Measurements from ENCODE around the gene LCP1. TPM values are rescaled to one million over a fixed set of nuclear protein-coding genes. Genes with fewer than 3 reads are reported as not detected.

Gene LCP1
- total and polyA plus RNA-seq, 2 donors from 2014 or later = 5.6 to 73.5 TPM

DNA sequence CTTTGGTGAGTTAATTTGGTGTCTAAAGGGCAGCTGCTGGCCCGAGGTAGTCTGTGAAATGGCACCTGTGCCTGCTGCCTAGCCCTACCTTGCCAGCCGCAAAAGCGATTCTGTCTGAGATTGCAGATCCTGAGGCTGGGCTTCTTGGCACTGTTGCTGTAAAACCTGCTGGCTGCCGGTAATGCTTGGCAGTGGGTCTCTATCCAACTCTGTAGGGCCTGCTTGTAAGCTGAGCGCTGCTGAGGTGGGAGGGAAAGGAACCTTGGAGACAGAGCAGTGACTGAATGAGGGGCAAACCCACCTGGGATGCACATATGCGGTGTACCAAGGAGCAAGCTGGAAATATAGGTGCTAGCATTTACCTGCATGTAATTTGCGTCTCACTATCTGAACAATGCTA is 11.7 kb downstream of the LCP1 start:
- Histone ChIP-seq H3K9ac (ENCODE audit: low read length in 3 of 3) (no peak overlapping the region), H3K36me3 (ENCODE audit: control insufficient read depth in 2 of 3, insufficient read depth in 3 of 3, low read length in 3 of 3) (no peaks in the 10 kb centered on the region), H3K4me3 (ENCODE audit: low read length in 3 of 3) (no peak overlapping the region), H3K27ac (ENCODE audit: low read depth in 2 of 2, low read length in 2 of 2) (no peak overlapping the region), H3K4me1 (ENCODE audit: control insufficient read depth in 2 of 3, insufficient read depth in 2 of 3, low read depth in 1 of 3, low read length in 3 of 3) (peaks cover 0 to 2% (median 0%) of the 10 kb centered on the region in 3 donors), H3K27me3 (ENCODE audit: control insufficient read depth, insufficient read depth, low read length) (no peaks in the 10 kb centered on the region), H3K9me3 (ENCODE audit: control insufficient read depth in 2 of 3, insufficient read depth in 1 of 3, low read length in 3 of 3) (no peaks in the 10 kb centered on the region)
- intact Hi-C loops (cut with DNase I) = no loop called here
- TF ChIP-seq, protein P1, sequence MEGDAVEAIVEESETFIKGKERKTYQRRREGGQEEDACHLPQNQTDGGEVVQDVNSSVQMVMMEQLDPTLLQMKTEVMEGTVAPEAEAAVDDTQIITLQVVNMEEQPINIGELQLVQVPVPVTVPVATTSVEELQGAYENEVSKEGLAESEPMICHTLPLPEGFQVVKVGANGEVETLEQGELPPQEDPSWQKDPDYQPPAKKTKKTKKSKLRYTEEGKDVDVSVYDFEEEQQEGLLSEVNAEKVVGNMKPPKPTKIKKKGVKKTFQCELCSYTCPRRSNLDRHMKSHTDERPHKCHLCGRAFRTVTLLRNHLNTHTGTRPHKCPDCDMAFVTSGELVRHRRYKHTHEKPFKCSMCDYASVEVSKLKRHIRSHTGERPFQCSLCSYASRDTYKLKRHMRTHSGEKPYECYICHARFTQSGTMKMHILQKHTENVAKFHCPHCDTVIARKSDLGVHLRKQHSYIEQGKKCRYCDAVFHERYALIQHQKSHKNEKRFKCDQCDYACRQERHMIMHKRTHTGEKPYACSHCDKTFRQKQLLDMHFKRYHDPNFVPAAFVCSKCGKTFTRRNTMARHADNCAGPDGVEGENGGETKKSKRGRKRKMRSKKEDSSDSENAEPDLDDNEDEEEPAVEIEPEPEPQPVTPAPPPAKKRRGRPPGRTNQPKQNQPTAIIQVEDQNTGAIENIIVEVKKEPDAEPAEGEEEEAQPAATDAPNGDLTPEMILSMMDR (IDR thresholded peaks at IDR 0.05; ENCODE audit: borderline replicate concordance, extremely low read depth, insufficient read depth) = no peak
- FAIRE-seq (no peak), DNase-seq (no peak)

DNA sequence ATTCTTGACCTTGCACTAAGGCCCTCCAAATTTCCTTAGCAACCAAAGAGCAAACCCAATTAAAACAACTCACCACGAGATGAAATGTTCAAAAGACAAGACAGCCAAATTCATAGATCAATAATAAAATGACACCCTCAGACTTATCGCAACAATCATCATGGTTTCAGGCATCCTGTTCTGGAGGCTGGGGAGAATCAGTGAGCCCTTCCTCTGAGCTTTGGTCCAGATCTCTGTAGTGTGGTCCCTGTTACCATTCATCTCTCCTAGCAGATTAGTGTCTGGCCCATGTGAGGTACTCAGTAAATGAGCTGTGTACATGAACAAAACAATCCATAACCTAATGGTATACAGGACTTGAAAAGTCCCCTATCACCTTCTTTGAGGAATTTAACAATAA is 12.2 kb downstream of the LCP1 start:
- H3K4me3 ChIP-seq (ENCODE audit: low read length in 3 of 3) = no peak overlapping the region
- no peaks in the 10 kb centered on the region for H3K9me3 ChIP-seq (ENCODE audit: control insufficient read depth in 2 of 3, insufficient read depth in 1 of 3, low read length in 3 of 3)
- FAIRE-seq (no peak), DNase-seq (no peak)
- no peak overlapping the region for H3K9ac ChIP-seq (ENCODE audit: low read length in 3 of 3)
- H3K4me1 ChIP-seq (ENCODE audit: control insufficient read depth in 2 of 3, insufficient read depth in 2 of 3, low read depth in 1 of 3, low read length in 3 of 3) = peaks cover 0 to 2% (median 0%) of the 10 kb centered on the region in 3 donors
- intact Hi-C loops (cut with DNase I) = no loop called here
- no peaks in the 10 kb centered on the region for H3K36me3 ChIP-seq (ENCODE audit: control insufficient read depth in 2 of 3, insufficient read depth in 3 of 3, low read length in 3 of 3)
- no peaks in the 10 kb centered on the region for H3K27me3 ChIP-seq (ENCODE audit: control insufficient read depth, insufficient read depth, low read length)
- H3K27ac ChIP-seq (ENCODE audit: low read depth in 2 of 2, low read length in 2 of 2) = no peak overlapping the region
- TF ChIP-seq, protein P1 (IDR thresholded peaks at IDR 0.05; ENCODE audit: borderline replicate concordance, extremely low read depth, insufficient read depth) = no peak

DNA sequence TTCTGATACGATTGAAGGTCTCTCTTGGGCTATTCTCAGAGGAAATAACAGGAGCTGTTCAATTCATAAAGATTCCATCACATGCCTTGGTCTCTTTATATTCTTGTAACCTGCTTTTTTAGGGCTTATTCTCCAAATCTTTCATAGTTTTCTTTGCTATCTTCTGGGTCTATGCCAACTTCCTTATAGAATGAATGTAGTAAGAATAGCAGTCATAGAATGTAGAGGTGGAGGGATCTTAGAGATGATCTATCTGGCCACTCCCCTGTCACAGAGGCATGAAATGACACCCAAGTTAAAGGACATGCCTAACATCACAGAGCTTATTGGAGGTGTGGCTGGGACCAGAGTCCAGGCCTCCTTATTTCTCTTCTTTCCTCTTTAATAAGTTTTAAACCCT is 13.2 kb downstream of the LCP1 start:
- TF ChIP-seq, protein P1 (IDR thresholded peaks at IDR 0.05; ENCODE audit: borderline replicate concordance, extremely low read depth, insufficient read depth) = no peak
- no peak overlapping the region for H3K9ac ChIP-seq (ENCODE audit: low read length in 3 of 3)
- intact Hi-C loops (cut with DNase I) = no loop called here
- no peak for DNase-seq
- H3K4me3 ChIP-seq (ENCODE audit: low read length in 3 of 3) = no peak overlapping the region
- H3K4me1 ChIP-seq (ENCODE audit: control insufficient read depth in 2 of 3, insufficient read depth in 2 of 3, low read depth in 1 of 3, low read length in 3 of 3) = peaks cover 0 to 2% (median 0%) of the 10 kb centered on the region in 3 donors
- no peaks in the 10 kb centered on the region for H3K9me3 ChIP-seq (ENCODE audit: control insufficient read depth in 2 of 3, insufficient read depth in 1 of 3, low read length in 3 of 3)
- H3K36me3 ChIP-seq (ENCODE audit: control insufficient read depth in 2 of 3, insufficient read depth in 3 of 3, low read length in 3 of 3) = no peaks in the 10 kb centered on the region
- no peak for FAIRE-seq
- H3K27ac ChIP-seq (ENCODE audit: low read depth in 2 of 2, low read length in 2 of 2) = no peak overlapping the region
- no peaks in the 10 kb centered on the region for H3K27me3 ChIP-seq (ENCODE audit: control insufficient read depth, insufficient read depth, low read length)

DNA sequence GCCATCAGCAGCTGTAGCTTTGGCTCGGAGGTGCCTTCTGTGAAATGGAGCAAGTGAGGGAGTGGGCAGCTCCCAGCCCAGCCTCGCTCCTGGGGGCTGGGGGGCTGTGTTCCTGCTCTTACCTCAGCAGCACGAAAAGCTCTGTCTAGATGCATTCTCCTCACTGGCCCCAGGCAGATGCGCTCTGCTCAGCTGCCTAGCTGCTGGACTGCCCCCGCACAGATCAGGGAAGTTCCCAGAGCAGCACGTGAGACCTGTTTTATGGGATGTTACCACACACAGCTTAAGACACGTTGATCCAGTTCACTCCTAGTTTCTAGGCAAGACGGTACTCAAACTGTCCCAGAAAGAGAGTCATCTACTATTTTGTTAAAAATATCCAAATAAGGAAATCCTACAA is 13.6 kb downstream of the LCP1 start:
- H3K9me3 ChIP-seq (ENCODE audit: control insufficient read depth in 2 of 3, insufficient read depth in 1 of 3, low read length in 3 of 3) = no peaks in the 10 kb centered on the region
- intact Hi-C loops (cut with DNase I) = no loop called here
- H3K4me1 ChIP-seq (ENCODE audit: control insufficient read depth in 2 of 3, insufficient read depth in 2 of 3, low read depth in 1 of 3, low read length in 3 of 3) = peaks cover 0 to 2% (median 0%) of the 10 kb centered on the region in 3 donors
- no peaks in the 10 kb centered on the region for H3K27me3 ChIP-seq (ENCODE audit: control insufficient read depth, insufficient read depth, low read length)
- H3K9ac ChIP-seq (ENCODE audit: low read length in 3 of 3) = no peak overlapping the region
- H3K4me3 ChIP-seq (ENCODE audit: low read length in 3 of 3) = no peak overlapping the region
- no peak overlapping the region for H3K27ac ChIP-seq (ENCODE audit: low read depth in 2 of 2, low read length in 2 of 2)
- peak in 4 of 5 donors; percentile 52 to 70 (median 63) for DNase-seq
- no peak for FAIRE-seq
- no peaks in the 10 kb centered on the region for H3K36me3 ChIP-seq (ENCODE audit: control insufficient read depth in 2 of 3, insufficient read depth in 3 of 3, low read length in 3 of 3)
- TF ChIP-seq, protein P1 (IDR thresholded peaks at IDR 0.05; ENCODE audit: borderline replicate concordance, extremely low read depth, insufficient read depth) = no peak
